ENCODE results near the gene PCDHB4. TPM values are rescaled to one million over a fixed set of nuclear protein-coding genes. Genes with fewer than 3 reads are reported as not detected.
A peak's percentile ranks its signal among the peaks of the same experiment; 100 is the strongest.
"Not testable (repeated sequence)": the region's sequence is repeated elsewhere in the genome, so short reads cannot be mapped to it uniquely, and the experiment has no call there.

The PCDHB4 gene
- total and polyA plus RNA-seq, 2 donors from 2014 or later = 0.90 to 5.8 TPM

DNA sequence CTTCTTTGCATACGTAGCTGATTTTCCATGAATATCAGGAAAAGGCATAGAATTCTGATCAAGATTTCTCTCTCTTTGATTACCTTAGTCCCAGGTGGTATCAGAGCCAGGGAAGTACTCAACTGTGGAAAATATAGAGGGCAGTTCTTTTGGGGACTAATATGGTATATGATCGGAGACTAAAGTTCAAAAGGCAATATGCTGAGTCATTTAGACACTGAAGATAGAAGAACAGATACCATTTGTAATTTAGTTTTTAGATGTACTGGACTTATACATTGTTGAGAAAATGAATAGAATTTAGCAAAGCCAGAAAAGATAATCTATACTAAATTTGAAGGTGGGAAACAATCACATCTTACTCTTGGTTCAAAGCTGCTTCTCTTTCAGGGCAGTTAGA is 16.3 kb upstream of the PCDHB4 start:
- no peak for FAIRE-seq
- H3K27me3 ChIP-seq (ENCODE audit: control insufficient read depth, insufficient read depth, low read length) = no peaks in the 10 kb centered on the region
- no peak overlapping the region for H3K27ac ChIP-seq (ENCODE audit: low read depth in 2 of 2, low read length in 2 of 2)
- no peak for TF ChIP-seq CTCF (IDR thresholded peaks at IDR 0.05; ENCODE audit: borderline replicate concordance, extremely low read depth, insufficient read depth)
- no peaks in the 10 kb centered on the region for H3K4me1 ChIP-seq (ENCODE audit: control insufficient read depth in 2 of 3, insufficient read depth in 2 of 3, low read depth in 1 of 3, low read length in 3 of 3)
- H3K9ac ChIP-seq (ENCODE audit: low read length in 3 of 3) = no peak overlapping the region
- no peak overlapping the region for H3K4me3 ChIP-seq (ENCODE audit: low read length in 3 of 3)
- peaks cover 0 to 17% (median 3%) of the 10 kb centered on the region in 3 donors for H3K9me3 ChIP-seq (ENCODE audit: control insufficient read depth in 2 of 3, insufficient read depth in 1 of 3, low read length in 3 of 3)
- no peaks in the 10 kb centered on the region for H3K36me3 ChIP-seq (ENCODE audit: control insufficient read depth in 2 of 3, insufficient read depth in 3 of 3, low read length in 3 of 3)
- intact Hi-C loops (cut with DNase I) = no loop called here
- no peak for DNase-seq

GRCh38 chr5:141119250-141119649 is 2.4 kb upstream of the PCDHB4 start:
- Histone ChIP-seq H3K27ac (ENCODE audit: low read depth in 2 of 2, low read length in 2 of 2) (no peak overlapping the region), H3K27me3 (ENCODE audit: control insufficient read depth, insufficient read depth, low read length) (no peaks in the 10 kb centered on the region), H3K9ac (ENCODE audit: low read length in 3 of 3) (no peak overlapping the region), H3K4me3 (ENCODE audit: low read length in 3 of 3) (no peak overlapping the region), H3K4me1 (ENCODE audit: control insufficient read depth in 2 of 3, insufficient read depth in 2 of 3, low read depth in 1 of 3, low read length in 3 of 3) (no peaks in the 10 kb centered on the region), H3K36me3 (ENCODE audit: control insufficient read depth in 2 of 3, insufficient read depth in 3 of 3, low read length in 3 of 3) (no peaks in the 10 kb centered on the region), H3K9me3 (ENCODE audit: control insufficient read depth in 2 of 3, insufficient read depth in 1 of 3, low read length in 3 of 3) (peaks cover 0 to 24% (median 8%) of the 10 kb centered on the region in 3 donors)
- intact Hi-C loops (cut with DNase I) = no loop called here
- no peak for DNase-seq
- TF ChIP-seq CTCF (IDR thresholded peaks at IDR 0.05; ENCODE audit: borderline replicate concordance, extremely low read depth, insufficient read depth) = no peak
- FAIRE-seq = no peak

DNA sequence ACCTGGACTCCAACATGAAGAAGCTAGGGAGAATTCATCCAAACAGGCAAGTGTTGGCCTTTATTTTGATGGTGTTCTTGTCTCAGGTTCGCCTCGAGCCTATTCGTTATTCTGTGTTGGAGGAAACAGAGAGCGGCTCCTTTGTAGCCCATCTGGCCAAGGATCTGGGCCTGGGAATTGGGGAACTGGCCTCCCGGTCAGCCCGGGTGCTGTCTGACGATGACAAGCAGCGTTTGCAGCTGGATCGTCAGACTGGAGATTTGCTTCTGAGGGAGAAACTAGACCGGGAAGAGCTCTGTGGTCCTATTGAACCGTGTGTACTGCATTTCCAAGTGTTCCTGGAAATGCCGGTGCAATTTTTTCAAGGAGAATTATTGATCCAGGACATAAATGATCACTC is 367 bp downstream of the PCDHB4 start:
- intact Hi-C loops (cut with DNase I) = no loop called here
- H3K4me3 ChIP-seq (ENCODE audit: low read length in 3 of 3) = peak overlapping the region; percentile 31 to 61 (median 35)
- no peaks in the 10 kb centered on the region for H3K4me1 ChIP-seq (ENCODE audit: control insufficient read depth in 2 of 3, insufficient read depth in 2 of 3, low read depth in 1 of 3, low read length in 3 of 3)
- DNase-seq (peak in 3 of 5 donors; percentile 1 to 18 (median 3)), FAIRE-seq (no peak)
- H3K9ac ChIP-seq (ENCODE audit: low read length in 3 of 3) = no peak overlapping the region
- H3K9me3 ChIP-seq (ENCODE audit: control insufficient read depth in 2 of 3, insufficient read depth in 1 of 3, low read length in 3 of 3) = peaks cover 0 to 15% (median 6%) of the 10 kb centered on the region in 3 donors
- TF ChIP-seq CTCF (IDR thresholded peaks at IDR 0.05; ENCODE audit: borderline replicate concordance, extremely low read depth, insufficient read depth) = no peak
- H3K27ac ChIP-seq (ENCODE audit: low read depth in 2 of 2, low read length in 2 of 2) = no peak overlapping the region
- H3K36me3 ChIP-seq (ENCODE audit: control insufficient read depth in 2 of 3, insufficient read depth in 3 of 3, low read length in 3 of 3) = no peaks in the 10 kb centered on the region
- no peaks in the 10 kb centered on the region for H3K27me3 ChIP-seq (ENCODE audit: control insufficient read depth, insufficient read depth, low read length)

DNA sequence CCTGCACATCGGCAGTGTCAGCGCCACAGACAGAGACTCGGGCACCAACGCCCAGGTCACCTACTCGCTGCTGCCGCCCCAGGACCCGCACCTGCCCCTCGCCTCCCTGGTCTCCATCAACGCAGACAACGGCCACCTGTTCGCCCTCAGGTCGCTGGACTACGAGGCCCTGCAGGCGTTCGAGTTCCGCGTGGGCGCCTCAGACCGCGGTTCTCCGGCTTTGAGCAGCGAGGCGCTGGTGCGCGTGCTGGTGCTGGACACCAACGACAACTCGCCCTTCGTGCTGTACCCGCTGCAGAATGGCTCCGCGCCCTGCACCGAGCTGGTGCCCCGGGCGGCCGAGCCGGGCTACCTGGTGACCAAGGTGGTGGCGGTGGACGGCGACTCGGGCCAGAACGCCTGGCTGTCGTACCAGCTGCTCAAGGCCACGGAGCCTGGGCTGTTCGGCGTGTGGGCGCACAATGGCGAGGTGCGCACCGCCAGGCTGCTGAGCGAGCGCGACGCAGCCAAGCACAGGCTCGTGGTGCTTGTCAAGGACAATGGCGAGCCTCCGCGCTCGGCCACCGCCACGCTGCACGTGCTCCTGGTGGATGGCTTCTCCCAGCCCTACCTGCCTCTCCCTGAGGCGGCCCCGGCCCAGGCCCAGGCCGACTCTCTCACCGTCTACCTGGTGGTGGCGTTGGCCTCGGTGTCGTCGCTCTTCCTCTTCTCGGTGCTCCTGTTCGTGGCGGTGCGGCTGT is 1.9 kb downstream of the PCDHB4 start:
- intact Hi-C loops (cut with DNase I); H3K4me1 ChIP-seq (ENCODE audit: control insufficient read depth in 2 of 3, insufficient read depth in 2 of 3, low read depth in 1 of 3, low read length in 3 of 3); H3K27me3 ChIP-seq (ENCODE audit: control insufficient read depth, insufficient read depth, low read length); H3K27ac ChIP-seq (ENCODE audit: low read depth in 2 of 2, low read length in 2 of 2); H3K4me3 ChIP-seq (ENCODE audit: low read length in 3 of 3); FAIRE-seq; H3K36me3 ChIP-seq (ENCODE audit: control insufficient read depth in 2 of 3, insufficient read depth in 3 of 3, low read length in 3 of 3); H3K9ac ChIP-seq (ENCODE audit: low read length in 3 of 3): not testable (repeated sequence)
- DNase-seq = peak in 1 of 5 donors; percentile 37
- peaks cover 0 to 15% (median 6%) of the 10 kb centered on the region in 3 donors for H3K9me3 ChIP-seq (ENCODE audit: control insufficient read depth in 2 of 3, insufficient read depth in 1 of 3, low read length in 3 of 3)

Data from kidney (tissue), 14 donors.